ENCODE results near the gene DAAM2.

The DAAM2 gene

DNA sequence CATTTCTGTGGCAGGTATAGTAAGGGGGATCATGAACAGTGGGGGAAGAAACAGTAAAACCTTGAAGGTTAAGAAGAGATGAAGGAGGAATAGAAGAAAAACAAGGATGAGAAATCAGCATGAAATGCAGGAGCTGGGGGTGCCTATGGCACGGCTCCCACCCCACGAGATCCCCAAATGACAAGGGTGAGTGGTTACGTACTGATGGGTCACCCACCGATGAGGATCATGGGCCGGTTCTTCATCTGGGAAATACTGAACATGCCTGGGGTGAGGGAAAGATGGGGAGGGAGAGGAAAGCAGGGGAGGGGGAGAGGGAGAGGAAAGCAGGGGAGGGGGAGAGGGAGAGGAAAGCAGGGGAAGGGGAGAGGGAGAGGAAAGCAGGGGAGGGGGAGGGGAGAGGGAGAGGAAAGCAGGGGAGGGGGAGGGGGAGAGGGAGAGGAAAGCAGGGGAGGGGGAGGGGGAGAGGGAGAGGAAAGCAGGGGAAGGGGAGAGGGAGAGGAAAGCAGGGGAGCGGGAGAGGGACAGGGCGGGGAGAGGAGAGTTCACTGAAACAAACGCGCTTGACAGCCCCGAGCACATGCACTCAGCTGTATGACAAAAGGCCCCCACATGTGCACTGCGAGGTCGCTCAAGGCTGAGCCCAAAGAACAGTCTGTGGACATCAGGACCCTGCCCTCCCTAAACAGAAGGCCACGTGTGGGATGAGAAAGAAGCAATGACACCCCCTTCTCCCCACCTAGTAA is 116.8 kb downstream of the DAAM2 start:
- DNase-seq (ENCODE audit: low read depth in 2 of 2): no peak

DNA sequence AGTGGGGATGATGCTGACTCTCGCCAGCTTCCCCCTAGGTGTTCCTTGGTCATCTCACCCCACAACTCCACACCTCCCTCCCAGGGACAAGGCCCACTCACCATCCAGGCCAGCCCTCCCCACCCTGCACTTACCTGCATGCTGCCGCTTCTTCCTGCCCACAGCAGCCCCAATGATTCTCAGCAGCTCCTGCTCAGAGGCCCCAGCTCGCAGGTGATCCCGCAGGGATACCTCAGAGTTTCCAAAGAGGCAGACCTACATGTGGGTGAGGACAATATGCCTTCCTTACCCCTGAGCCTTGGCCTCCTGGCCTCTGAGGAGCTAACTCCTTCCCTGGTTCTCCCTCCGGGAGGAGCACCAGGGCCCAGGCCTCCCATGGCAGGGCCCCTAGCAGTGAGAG is 117.5 kb downstream of the DAAM2 start:
- no peak for DNase-seq (ENCODE audit: low read depth in 2 of 2)

DNA sequence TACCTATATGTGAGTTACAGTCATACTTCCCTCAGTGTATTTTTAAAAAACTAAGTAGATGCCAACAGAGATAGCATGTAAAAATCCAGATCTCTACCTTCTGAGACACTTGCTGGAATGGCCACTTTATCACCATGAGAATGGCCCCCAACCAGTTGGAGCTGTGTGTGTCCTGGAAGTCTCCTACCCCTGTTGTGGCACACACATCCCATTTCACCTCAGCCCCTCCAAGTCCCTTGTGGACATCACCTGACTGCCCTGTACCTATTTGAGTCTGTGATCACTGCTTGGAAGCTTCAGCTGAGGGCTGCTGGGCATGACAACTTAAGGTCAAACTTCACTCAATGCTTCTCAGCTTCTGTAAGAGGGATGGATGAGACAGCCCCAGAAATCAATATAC is 118.0 kb downstream of the DAAM2 start:
- no peak for DNase-seq (ENCODE audit: low read depth in 2 of 2)

DNA sequence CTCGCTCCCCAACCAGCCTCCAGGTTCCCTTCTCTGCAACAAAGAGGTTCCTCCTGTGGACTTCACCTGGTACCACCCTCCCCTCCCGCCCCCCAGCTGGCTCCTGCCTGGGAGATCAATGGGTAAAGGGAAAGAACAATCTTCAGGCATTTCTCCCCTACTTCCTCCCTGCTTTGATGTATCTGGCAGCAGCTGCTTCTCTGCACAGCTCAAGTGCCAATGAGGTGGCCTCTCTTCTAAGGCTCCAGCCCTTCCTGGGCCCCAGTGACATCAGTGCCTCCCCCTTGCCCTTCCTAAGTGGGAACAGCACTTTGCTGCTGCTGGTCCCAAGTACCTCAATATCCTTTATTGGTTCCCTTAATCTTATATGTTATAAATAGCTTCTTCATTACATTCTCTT is 118.6 kb downstream of the DAAM2 start:
- DNase-seq (ENCODE audit: low read depth in 2 of 2): no peak

DNA sequence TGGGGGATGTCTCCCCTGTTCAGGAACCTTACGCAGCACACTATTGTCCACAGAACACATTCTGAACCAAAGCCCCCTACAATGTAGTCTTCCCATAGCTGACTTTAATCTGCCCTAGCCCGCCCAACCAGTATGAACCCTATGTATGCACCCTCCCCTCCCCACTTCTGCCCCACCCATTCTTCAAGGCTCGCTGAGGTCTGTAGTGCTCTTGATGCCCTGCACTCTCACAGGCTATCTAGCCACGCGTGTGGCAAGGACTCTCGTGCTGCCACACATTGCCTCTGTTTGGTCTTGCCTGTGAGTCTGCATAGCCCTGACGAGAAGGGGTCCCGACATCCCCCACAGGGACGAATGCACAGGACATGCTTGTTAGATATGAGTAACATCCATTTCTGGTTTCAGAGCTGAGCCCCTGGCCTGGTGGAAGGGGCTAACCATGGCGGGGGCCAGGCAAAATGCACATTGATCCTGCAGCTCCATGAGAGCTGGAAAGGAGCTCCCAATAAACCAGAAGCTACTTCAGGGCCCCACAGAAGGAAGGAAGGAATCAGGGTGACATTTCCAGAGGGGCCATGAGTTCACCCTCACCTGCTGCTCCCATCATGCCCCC is 119.4 kb downstream of the DAAM2 start:
- DNase-seq (ENCODE audit: low read depth in 2 of 2): no peak

DNA sequence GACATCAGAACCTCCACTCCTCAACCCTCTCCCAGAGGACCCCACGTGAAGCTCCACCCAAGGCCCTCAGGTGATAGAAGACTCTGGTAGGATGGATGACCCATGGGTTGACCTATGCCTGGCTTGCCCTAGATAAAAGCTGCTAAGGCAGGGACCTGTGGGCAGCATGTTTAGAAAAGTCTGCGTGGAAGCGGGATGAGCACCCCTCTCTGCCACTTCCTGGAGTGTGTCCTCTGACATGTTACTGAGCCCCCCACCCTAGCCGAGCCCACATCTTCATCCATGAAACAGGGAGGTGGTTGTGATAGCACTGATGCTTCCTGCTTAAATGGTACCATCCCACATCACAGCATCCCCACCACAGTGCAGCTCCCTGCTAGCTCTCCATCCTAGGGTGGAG is 120.3 kb downstream of the DAAM2 start:
- no peak for DNase-seq (ENCODE audit: low read depth in 2 of 2)

DNA sequence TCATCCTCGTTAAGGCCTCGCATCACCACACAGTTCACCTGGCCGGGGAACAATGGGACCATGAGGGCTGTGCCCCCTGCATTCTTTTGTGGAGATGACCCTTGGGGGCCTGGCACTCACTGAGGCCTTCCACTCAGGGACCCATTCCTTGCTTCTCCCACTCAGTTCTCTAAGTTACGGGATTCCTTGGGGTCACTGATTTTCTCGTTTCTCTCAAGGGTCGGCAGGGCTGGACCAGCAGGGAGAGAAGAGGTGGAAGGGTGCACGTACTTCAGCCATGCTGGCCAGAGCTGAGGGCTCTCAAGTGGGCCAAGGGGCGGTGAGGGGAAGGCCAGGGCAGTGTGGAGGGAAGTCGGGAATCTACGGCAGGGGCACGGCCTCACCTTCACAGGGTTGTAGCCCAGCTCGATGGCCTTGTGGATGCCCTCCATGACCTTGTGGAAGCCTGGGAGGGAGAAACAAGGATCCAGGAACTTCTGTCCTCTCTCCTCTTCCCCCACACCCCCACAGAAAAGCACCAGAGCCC is 121.3 kb downstream of the DAAM2 start:
- DNase-seq (ENCODE audit: low read depth in 2 of 2): no peak

DNA sequence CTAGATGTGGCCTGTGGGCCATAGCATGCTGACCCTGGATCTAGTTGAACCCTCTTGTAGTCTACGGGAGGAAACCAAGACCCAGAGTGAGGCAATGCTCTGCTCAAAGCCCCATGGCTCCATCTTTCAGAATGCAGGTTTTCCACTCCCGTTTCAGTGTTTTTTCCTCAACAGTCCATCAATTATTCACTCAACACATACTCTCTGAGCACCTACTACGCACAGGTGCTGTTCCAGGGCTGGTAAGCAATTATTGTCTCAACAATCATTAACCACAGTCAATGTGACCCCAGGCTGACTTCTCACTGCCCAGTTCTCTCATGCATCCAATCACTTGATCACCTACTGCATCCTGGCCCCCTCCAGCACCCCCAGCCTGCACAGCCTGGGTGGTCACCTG is 122.1 kb downstream of the DAAM2 start:
- no peak for DNase-seq (ENCODE audit: low read depth in 2 of 2)

DNA sequence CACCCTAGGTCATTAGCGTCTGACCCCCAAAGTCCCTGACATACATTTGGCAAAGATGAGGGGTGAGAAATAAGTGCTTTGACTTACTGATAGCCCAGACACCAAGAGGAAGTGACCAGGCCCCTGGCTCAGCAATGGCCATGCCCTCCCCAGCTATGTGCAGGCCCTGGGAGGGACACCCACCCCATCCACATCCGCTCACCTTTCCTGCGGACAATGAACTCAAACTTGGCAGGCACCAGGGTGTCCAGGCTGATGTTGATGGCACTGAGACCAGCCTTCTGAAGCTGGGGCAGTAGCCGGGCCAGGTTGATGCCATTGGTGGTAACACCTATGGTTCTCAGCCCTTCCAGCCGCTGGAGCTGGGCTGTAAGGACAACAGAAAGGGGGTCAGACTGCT is 123.7 kb downstream of the DAAM2 start:
- no peak for DNase-seq (ENCODE audit: low read depth in 2 of 2)

DNA sequence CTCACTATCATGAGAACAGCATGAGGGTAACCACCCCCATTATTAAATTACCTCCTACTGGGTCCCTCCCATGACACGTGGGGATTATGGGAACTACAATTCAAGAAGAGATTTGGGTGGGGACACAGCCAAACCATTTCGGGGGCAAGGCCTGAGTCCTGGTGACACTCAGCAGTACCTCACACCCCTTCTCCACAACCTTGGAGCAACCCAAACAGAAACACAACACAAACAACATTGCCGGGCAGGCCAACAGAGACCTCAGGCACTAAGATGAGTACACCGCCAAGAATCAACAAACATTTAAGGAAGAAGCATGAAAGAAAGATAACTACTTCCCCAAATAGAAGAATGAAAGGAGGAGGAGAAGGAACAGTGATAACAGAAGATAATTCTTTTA is 125.2 kb downstream of the DAAM2 start:
- DNase-seq (ENCODE audit: low read depth in 2 of 2): no peak

DNA sequence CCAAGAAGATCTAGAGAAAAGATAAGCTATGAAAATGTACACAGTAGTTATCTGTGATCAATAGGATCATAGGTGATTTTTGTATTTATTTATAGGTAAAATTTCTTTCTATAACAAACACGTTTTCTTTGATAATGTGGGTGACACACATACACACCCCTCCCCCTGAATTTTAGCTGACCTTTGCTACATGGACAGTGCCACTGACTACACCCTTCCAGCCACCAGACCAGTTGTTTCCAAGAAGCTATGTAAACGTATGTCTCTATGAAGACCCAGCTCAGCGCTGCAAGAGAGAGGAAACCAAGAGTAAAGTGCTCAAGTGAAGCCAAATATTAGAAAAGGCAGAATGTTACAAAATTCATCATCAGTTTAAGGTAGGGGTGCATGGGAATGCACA is 125.8 kb downstream of the DAAM2 start:
- DNase-seq (ENCODE audit: low read depth in 2 of 2): no peak

DNA sequence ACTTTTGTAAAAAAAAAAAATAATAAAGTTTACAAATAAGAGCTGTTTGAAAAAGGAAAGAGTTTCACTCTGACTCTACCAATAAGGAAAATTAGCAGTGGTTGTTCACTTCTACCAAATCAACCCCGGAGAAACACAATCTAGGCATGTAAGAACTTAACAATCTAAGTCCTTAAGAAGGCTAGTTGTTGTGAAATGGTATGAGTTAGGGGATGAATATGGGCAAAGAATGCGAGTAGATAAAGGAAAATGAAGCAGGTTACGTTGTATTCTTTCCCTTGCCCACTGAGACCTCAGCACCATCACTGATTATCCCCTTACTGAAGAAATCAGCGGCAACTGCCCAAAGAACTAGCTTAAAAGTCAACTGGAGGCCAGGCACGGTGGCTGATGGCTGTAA is 126.7 kb downstream of the DAAM2 start:
- DNase-seq (ENCODE audit: low read depth in 2 of 2): no peak

DNA sequence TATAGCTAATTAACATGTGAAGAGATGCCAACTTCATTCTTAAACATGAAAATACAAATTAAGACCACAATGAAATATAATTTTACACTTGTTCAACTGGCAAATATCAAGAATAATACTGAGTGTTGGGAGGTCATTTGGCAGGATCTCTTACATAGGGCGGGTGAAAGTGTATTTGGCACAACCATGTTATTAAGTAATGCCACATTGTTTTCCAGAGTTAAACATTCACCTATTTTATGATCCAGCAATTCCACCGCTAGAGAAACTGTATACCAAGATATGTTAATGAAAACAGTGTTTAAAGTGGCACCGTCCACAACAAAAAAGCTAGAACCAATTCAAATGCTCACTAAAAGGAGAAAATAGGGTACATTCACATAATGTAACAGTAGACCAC is 128.0 kb downstream of the DAAM2 start:
- no peak for DNase-seq (ENCODE audit: low read depth in 2 of 2)

DNA sequence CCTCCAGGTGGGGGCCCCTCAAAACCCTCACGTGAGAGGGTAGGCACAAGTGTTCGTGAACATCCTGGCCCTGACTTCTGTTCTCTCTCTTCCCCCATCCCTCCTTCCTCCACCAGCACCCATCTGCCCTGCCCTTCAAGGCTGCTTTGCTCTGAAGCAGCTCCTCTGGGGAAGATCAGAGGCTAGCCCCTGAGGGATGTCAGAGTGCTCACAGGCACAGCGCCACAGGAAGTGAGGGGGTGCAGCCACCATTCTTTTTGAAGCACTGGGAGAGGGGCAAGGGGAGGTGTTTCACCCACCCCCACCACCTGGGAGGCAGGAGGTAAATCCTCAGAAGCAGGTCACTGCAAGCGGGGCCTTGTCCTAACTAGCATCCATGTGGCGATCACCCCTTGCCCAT is 130.6 kb downstream of the DAAM2 start:
- DNase-seq (ENCODE audit: low read depth in 2 of 2): no peak

DNA sequence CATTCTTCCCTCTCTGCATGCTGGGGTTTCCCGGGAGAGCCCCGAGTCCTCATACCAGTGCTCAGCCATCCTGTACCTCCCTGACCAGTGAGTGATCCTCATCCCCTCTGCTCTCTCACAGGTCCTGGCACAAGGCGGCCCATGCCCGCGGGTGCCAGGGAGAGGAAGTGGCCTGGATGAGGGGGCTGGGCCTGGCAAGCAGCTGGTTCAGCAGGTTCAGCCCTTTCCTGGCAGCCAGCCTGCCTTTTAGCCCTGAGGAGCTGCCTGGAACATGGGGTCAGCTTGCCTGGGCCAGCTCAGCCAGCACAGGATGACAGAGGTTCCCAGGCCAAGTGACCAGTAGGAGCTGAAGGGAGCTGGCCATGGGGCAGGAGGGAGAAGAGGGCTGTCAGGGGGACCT is 131.2 kb downstream of the DAAM2 start:
- no peak for DNase-seq (ENCODE audit: low read depth in 2 of 2)

DNA sequence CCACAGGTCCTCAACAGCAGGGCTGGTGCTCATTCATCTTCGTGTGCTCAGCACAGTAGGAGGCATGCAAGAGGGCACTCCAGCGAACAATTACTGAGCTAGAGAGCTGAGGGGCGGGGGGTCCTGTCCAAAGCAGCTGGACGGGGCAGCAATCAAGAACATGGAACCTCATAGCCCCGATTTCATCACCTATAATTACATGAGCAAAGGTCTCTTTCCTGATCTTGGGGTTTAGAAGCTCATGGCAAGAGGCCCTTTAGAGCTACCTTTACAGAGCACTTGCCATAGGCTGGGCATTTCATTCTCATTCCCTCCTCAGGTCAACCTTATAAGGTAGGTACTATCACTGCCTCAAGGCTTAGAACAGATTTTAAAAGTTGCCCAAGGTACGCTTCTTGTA is 131.7 kb downstream of the DAAM2 start:
- DNase-seq (ENCODE audit: low read depth in 2 of 2): no peak

DNA sequence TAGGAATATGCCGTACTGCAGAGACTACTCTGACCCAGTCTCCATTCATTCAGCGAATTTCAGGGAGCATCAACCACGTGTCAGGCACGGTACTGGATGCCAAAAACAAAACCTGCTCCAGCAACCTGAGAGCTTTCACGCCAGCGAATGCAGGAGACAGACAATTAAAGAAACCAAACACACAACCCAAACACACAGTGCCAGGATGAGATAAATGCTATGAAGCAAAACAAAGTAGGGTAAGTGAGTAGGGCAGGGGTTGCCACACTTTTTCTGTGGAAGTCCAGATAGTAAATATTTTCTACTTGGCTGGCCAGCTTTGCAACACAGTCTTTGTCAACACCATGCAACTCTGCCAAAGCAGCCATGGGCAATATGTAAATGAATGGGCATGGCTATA is 132.1 kb downstream of the DAAM2 start:
- no peak for DNase-seq (ENCODE audit: low read depth in 2 of 2)

DNA sequence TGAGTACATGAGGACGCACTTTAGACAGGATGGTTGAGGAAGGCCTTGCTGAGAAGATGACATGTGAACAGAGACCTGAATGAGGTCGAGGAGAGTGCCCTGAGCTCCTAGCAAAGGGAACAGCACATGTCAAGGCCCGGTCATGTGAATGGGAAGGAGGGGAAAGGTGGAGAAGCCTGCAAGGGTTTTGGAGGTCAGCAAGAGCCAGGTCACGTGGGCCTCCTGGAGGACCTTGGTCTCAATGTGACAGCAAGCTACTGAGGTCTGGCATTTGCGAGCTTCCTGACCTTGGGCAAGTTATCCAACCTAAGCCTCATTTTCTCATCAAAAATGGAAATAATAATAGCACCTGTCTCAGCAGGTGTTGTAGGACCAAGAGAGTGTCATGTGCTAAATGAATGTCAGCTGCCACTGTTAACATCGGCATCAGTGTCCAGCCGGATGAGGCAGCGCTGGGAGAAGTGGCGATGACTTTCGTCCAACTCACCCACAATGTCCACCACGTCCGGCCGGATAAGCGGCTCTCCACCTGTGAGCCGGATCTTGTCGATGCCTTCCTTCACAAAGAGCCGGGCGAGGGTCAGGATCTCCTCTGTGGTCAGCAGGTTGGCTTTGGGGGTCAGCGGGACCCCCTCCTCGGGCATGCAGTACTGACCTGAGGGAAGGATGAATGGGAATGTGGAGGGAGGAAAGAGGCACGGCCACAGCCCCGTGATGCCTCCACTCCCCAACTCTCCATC is 133.2 kb downstream of the DAAM2 start:
- no peak for DNase-seq (ENCODE audit: low read depth in 2 of 2)

DNA sequence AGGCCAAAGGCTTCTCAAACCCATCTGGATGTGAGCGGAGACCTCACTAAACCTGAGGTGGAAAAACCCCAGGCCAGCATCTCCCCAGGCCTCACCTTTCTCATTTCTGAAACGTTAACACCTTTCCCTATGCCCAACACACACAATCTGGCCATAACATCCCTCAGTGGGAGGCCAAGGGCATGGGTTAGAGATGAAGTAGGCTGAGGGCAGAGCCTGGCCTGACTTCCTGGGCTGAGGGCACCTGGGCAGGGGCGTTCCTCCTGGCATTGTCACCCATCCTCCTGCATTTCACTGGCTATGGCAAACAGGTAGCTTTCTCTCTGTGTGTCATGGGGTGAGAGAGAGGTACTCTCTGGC is 133.7 kb downstream of the DAAM2 start:
- DNase-seq (ENCODE audit: low read depth in 2 of 2): no peak

DNA sequence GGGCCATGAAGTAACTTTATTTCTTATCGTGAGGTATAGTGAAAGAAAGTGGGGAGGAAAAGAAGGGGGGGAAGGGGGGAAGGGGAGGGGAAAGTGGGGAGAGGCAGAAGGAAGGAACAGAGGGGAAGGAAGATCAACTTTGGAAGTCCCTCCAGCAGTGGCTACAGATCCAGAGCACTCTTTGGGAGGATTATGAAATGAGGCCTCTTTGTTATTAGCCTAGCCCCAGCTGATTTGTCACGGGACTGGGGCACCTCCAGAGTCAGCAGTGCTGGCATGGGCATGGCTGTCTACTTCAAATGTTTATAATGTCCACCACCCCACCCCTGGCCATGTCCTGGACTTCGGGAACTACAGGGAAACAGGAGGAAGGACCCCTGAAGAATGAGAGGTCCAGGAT is 134.5 kb downstream of the DAAM2 start:
- no peak for DNase-seq (ENCODE audit: low read depth in 2 of 2)

DNA sequence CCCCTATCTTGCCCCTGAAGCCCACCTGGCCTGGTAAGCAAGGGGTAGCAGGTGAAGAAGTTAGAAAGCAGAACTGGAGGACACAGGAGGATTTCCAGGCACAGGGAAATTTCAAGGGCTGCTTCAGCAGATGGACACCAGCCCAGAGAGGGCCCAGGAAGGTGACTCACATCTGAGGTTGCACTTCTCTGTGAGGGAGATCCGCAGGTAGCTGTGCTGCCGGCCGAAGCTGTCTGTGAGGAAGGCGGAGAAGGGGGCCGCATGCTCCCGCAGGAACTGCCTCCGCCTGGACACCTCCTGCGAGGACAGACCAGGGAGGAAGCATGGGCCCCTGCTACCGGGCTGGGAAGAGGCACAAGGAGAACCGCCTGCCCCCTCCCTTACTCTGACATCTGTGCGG is 135.0 kb downstream of the DAAM2 start:
- DNase-seq (ENCODE audit: low read depth in 2 of 2): no peak

DNA sequence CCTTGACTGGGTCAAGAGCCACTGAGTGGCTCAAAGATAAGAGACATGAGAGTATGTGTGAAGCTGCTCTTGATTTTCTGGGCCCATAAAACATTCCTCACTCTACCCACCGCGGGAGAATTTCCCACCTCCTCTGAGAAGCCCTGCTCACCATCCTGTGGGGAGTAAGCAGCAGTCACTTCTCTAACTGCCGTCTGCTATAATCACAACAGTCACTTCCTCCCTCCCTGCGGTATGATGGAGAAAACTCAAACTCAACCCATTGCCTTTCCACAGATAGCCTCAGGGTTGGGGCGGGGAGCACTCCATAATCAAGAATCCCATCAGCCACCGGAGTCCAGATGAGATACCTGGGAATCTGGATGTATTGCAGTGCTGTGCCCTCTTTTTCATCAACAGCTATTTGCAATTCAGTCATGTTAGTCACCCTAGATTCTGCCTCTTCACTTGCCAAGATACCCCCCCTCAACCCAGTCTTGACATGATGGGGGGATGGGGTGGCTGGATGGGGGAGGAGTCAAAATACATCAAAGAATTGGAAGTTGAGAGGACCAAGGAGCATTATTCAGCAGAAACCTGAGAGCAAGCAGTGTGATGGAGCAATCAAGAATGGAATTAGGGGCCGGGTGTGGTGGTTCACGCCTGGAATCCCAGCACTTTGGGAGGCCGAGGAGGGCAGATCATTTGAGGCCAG is 137.0 kb downstream of the DAAM2 start:
- DNase-seq (ENCODE audit: low read depth in 2 of 2): no peak
